Stimulated activated CD8-positive, alpha-beta memory T cell treated with anti-CD3 and anti-CD28 coated beads, Interleukin-7, amount 100 ng/mL, for 1 hour (primary cell): Measurements from ENCODE around the gene HIRA.
"Not testable (repeated sequence)": the region's sequence is repeated elsewhere in the genome, so short reads cannot be mapped to it uniquely, and the experiment has no call there.

Source experiments
- DNase-seq, 2 donors: peaks; one replicate each; pipeline ENCODE4 v3.0.0-alpha.2; 2020; ENCODE audit warnings: low read depth in 2 of 2

Gene HIRA

GRCh38 chr22:19383292-19383691, 48.2 kb downstream of the HIRA start:
- DNase-seq: no peak

GRCh38 chr22:19382240-19382639, 49.3 kb downstream of the HIRA start:
- DNase-seq: no peak

GRCh38 chr22:19378344-19378674, 53.2 kb downstream of the HIRA start:
- DNase-seq: no peak

GRCh38 chr22:19377565-19378343, 53.8 kb downstream of the HIRA start:
- no peak for DNase-seq

- no peak for DNase-seq
Measured at GRCh38 chr22:19376971-19377370, 54.6 kb downstream of the HIRA start.

GRCh38 chr22:19376247-19376646, 55.3 kb downstream of the HIRA start:
- no peak for DNase-seq

- no peak for DNase-seq
Measured at GRCh38 chr22:19375435-19375834, 56.1 kb downstream of the HIRA start.

GRCh38 chr22:19374410-19374809, 57.1 kb downstream of the HIRA start:
- DNase-seq: no peak

GRCh38 chr22:19373450-19373849, 58.1 kb downstream of the HIRA start:
- no peak for DNase-seq

- DNase-seq: no peak
Measured at GRCh38 chr22:19371893-19372292, 59.6 kb downstream of the HIRA start.

GRCh38 chr22:19368876-19369275, 62.7 kb downstream of the HIRA start:
- no peak for DNase-seq

GRCh38 chr22:19367763-19368367, 63.7 kb downstream of the HIRA start:
- no peak for DNase-seq

GRCh38 chr22:19363541-19363940, 68.0 kb downstream of the HIRA start:
- not testable (repeated sequence) for DNase-seq

- DNase-seq: no peak
Measured at GRCh38 chr22:19361501-19362103, 69.9 kb downstream of the HIRA start.

- no peak for DNase-seq
Measured at GRCh38 chr22:19360862-19361261, 70.7 kb downstream of the HIRA start.

- DNase-seq: no peak
Measured at GRCh38 chr22:19360300-19360792, 71.2 kb downstream of the HIRA start.

GRCh38 chr22:19359554-19360299, 71.8 kb downstream of the HIRA start:
- DNase-seq: no peak

- no peak for DNase-seq
Measured at GRCh38 chr22:19358703-19359553, 72.6 kb downstream of the HIRA start.

- DNase-seq: no peak
Measured at GRCh38 chr22:19358195-19358594, 73.3 kb downstream of the HIRA start.

- DNase-seq: no peak
Measured at GRCh38 chr22:19357270-19358105, 74.0 kb downstream of the HIRA start.
